ENCODE results near the gene ZNF37A.
A peak's percentile ranks its signal among the peaks of the same experiment; 100 is the strongest.

The ZNF37A gene

DNA sequence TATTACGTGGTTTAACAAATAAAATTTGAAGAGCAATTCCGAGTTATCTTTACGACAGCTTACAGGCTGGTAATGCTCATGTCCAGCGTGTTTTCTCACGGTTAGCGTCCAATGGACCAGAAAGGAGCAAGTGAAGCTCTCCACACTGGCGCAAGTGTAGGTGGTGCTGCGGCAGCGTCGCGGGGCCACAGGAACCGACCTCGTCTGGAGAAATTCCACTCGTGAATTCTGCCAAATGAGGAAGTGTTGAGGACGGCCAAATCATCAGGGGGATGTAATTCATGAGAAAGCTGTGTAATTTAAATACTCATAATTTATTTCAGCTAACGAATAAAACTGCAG, 350 bp upstream of the ZNF37A start:
- Histone ChIP-seq H3K9me3 (ENCODE audit: insufficient read depth, low read depth, low read length) (peaks cover 56% of the 10 kb centered on the region), H3K9ac (ENCODE audit: low read depth, low read length) (no peak overlapping the region), H3K4me3 (ENCODE audit: low read length) (peak overlapping the region; percentile 67), H3K4me1 (ENCODE audit: insufficient read depth, low read length) (no peaks in the 10 kb centered on the region), H3K27me3 (ENCODE audit: insufficient read depth, low read length) (0 out of 2 replicates have a peak, but pooled peaks cover 4% of the 10 kb centered on the region), H3K36me3 (ENCODE audit: insufficient read depth, low read length) (peaks cover 14% of the 10 kb centered on the region), H3K27ac (ENCODE audit: low read depth, low read length) (no peak overlapping the region)
- WGBS, result 57% methylated on average over 16 of the region's 16 CpGs

DNA sequence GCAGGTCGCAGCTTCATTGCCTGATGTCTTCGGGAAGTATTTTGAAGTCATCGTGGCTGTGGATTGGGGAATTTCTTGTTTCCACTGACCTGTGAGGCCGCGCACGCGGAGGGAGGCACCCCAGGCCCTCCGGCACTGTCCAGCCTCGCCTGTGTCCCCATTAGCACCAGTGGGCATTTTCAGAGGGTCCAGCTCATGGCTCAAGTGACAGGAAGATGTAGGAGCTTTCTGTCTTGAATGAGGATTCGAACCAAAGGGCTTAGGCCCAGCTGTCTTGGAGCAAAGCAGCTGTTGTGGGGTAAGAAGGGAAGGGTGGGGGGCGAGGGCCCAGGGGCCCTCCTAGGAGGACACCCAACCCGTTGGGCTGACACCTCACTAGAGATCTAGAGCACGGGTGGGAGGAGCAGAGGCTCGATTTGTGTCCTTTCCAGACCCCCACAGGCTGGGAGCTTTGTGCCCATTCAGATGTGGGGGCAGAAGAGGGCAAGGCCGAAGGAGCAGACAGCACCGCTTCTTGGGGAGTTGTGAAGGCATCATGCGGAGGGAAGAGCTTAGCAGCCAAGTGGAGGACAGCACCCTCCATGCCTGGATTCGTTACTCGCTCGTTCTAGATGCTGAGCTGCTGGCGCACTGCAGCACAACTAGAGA, 914 bp downstream of the ZNF37A start:
- Histone ChIP-seq H3K4me1 (ENCODE audit: insufficient read depth, low read length) (no peaks in the 10 kb centered on the region), H3K27me3 (ENCODE audit: insufficient read depth, low read length) (0 out of 2 replicates have a peak, but pooled peaks cover 4% of the 10 kb centered on the region), H3K27ac (ENCODE audit: low read depth, low read length) (no peak overlapping the region), H3K4me3 (ENCODE audit: low read length) (peak overlapping the region; percentile 67), H3K9ac (ENCODE audit: low read depth, low read length) (no peak overlapping the region), H3K9me3 (ENCODE audit: insufficient read depth, low read depth, low read length) (peaks cover 57% of the 10 kb centered on the region), H3K36me3 (ENCODE audit: insufficient read depth, low read length) (peaks cover 14% of the 10 kb centered on the region)
- WGBS, result 86% methylated on average over 21 of the region's 21 CpGs

DNA sequence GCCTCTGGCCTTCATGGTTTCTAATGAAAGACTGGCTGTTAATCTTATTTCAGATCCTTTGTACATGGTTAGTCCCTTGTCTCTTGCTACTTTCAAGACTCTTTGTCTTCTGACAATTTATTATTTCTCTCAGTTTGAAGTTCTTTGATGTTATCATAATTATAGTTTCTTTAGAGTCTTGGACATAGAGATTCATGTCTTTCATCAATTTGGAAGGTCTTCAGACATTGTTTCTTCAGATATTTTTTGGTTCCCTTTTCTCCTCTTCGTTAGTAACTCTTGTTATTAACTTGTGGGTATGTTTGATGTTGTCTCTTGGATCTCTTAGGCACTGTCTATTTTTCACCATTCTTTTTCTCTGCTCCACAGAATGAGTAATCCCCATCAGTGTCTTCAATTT, 8.7 kb downstream of the ZNF37A start:
- H3K27ac ChIP-seq (ENCODE audit: low read depth, low read length), result no peak overlapping the region
- no CpG with 5 or more reads among the region's 1 CpG for WGBS
- H3K9me3 ChIP-seq (ENCODE audit: insufficient read depth, low read depth, low read length), result peaks cover 77% of the 10 kb centered on the region
- H3K4me1 ChIP-seq (ENCODE audit: insufficient read depth, low read length), result no peaks in the 10 kb centered on the region
- no peaks in the 10 kb centered on the region for H3K27me3 ChIP-seq (ENCODE audit: insufficient read depth, low read length)
- H3K9ac ChIP-seq (ENCODE audit: low read depth, low read length), result no peak overlapping the region
- no peak overlapping the region for H3K4me3 ChIP-seq (ENCODE audit: low read length)
- H3K36me3 ChIP-seq (ENCODE audit: insufficient read depth, low read length), result peaks cover 13% of the 10 kb centered on the region; the same call in 1 of the 2 replicates

DNA sequence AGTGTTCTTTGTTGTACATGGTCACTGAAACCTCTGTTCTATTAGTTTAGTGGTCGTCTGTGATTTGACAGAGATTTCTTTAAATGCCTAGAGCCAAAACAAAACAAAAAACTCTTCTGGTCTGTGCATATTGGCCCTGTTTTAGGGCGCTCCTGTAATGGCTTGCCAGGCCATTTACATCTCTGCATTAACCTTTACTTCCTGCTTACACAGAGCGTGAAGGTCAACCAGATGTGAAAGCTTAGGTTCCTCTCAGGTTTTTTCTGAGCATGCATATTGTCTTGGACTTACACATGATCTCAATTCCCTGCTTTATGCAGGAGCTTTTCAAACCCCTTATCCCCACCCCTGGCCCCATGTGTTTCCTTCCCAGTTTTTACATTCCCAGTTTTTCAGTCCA, 9.6 kb downstream of the ZNF37A start:
- Histone ChIP-seq H3K4me1 (ENCODE audit: insufficient read depth, low read length) (no peaks in the 10 kb centered on the region), H3K27me3 (ENCODE audit: insufficient read depth, low read length) (no peaks in the 10 kb centered on the region), H3K27ac (ENCODE audit: low read depth, low read length) (no peak overlapping the region), H3K36me3 (ENCODE audit: insufficient read depth, low read length) (peaks cover 10% of the 10 kb centered on the region; the same call in 1 of the 2 replicates), H3K9me3 (ENCODE audit: insufficient read depth, low read depth, low read length) (peaks cover 78% of the 10 kb centered on the region), H3K9ac (ENCODE audit: low read depth, low read length) (no peak overlapping the region), H3K4me3 (ENCODE audit: low read length) (no peak overlapping the region)
- 80% methylated on average over 3 of the region's 3 CpGs for WGBS

DNA sequence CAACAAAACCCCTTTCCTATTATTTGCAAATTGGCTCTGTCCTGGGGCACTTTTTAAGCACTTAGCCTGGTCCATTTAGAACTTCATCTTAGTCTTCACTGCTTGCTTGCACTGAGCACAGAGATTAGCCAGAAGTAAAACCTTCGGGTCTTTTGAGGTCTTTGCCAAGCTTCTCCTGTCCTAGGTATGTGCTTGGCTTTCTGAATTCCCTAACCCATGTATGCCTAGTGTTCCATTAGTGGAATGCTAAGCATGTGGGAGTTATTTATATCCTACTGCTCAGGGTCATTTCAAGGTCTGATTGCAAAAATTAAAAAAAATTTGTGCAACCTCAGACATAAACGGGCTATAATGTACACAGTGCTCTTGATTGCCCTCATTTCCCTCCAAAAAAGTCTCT, 18.0 kb downstream of the ZNF37A start:
- no peak overlapping the region for H3K4me3 ChIP-seq (ENCODE audit: low read length)
- H3K9ac ChIP-seq (ENCODE audit: low read depth, low read length), result no peak overlapping the region
- WGBS, result 94% methylated on average over 2 of the region's 2 CpGs
- H3K4me1 ChIP-seq (ENCODE audit: insufficient read depth, low read length), result no peaks in the 10 kb centered on the region
- no peak overlapping the region for H3K27ac ChIP-seq (ENCODE audit: low read depth, low read length)
- no peaks in the 10 kb centered on the region for H3K27me3 ChIP-seq (ENCODE audit: insufficient read depth, low read length)
- H3K36me3 ChIP-seq (ENCODE audit: insufficient read depth, low read length), result peaks cover 28% of the 10 kb centered on the region
- peaks cover 66% of the 10 kb centered on the region for H3K9me3 ChIP-seq (ENCODE audit: insufficient read depth, low read depth, low read length)

DNA sequence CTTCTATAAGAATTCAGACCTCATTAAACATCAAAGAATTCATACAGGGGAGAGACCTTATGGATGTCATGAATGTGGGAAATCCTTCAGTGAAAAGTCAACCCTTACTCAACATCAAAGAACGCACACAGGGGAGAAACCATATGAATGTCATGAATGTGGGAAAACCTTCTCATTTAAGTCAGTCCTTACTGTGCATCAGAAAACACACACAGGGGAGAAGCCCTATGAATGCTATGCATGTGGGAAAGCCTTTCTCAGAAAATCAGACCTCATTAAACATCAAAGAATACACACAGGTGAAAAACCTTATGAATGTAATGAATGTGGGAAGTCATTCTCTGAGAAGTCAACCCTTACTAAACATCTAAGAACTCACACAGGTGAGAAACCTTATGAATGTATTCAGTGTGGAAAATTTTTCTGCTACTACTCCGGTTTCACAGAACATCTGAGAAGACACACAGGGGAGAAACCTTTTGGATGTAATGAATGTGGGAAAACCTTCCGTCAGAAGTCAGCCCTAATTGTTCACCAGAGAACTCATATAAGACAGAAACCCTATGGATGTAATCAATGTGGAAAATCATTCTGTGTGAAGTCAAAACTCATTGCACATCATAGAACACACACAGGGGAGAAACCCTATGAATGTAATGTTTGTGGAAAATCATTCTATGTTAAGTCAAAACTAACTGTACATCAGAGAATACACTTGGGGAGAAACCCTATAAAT, 24.1 kb downstream of the ZNF37A start:
- WGBS, result 93% methylated on average over 2 of the region's 3 CpGs
- H3K9me3 ChIP-seq (ENCODE audit: insufficient read depth, low read depth, low read length), result peaks cover 100% of the 10 kb centered on the region

DNA sequence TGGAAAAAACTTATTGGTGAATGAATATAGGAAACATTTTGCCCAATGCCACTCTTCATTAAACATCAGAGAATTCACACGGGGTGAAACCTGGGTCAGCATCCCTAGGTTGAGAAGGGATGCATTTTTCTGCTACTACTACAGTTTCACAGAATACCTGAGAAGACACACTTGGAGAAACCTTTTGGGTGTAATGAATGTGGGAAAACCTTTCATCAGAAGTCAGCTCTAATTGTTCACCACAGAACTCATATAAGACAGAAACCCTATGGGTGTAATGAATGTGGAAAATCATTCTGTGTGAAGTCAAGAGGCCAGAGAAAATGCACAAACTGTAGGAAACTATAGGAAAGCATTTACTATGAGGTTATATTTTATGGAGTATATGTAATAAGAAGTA, 24.9 kb downstream of the ZNF37A start:
- Histone ChIP-seq H3K27ac (ENCODE audit: low read depth, low read length) (no peak overlapping the region), H3K9me3 (ENCODE audit: insufficient read depth, low read depth, low read length) (peaks cover 100% of the 10 kb centered on the region), H3K27me3 (ENCODE audit: insufficient read depth, low read length) (no peaks in the 10 kb centered on the region), H3K36me3 (ENCODE audit: insufficient read depth, low read length) (peaks cover 42% of the 10 kb centered on the region), H3K4me1 (ENCODE audit: insufficient read depth, low read length) (no peaks in the 10 kb centered on the region), H3K4me3 (ENCODE audit: low read length) (no peak overlapping the region; the same call in 1 of the 2 replicates), H3K9ac (ENCODE audit: low read depth, low read length) (no peak overlapping the region)
- no CpG with 5 or more reads among the region's 1 CpG for WGBS

More for the DNA sequence above, 24.1 kb downstream of the ZNF37A start:
- no peaks in the 10 kb centered on the region for H3K4me1 ChIP-seq (ENCODE audit: insufficient read depth, low read length)
- peaks cover 43% of the 10 kb centered on the region for H3K36me3 ChIP-seq (ENCODE audit: insufficient read depth, low read length)
- H3K4me3 ChIP-seq (ENCODE audit: low read length), result peak overlapping the region; percentile 13; the same call in 1 of the 2 replicates
- no peak overlapping the region for H3K27ac ChIP-seq (ENCODE audit: low read depth, low read length)
- H3K9ac ChIP-seq (ENCODE audit: low read depth, low read length), result no peak overlapping the region
- H3K27me3 ChIP-seq (ENCODE audit: insufficient read depth, low read length), result no peaks in the 10 kb centered on the region

DNA sequence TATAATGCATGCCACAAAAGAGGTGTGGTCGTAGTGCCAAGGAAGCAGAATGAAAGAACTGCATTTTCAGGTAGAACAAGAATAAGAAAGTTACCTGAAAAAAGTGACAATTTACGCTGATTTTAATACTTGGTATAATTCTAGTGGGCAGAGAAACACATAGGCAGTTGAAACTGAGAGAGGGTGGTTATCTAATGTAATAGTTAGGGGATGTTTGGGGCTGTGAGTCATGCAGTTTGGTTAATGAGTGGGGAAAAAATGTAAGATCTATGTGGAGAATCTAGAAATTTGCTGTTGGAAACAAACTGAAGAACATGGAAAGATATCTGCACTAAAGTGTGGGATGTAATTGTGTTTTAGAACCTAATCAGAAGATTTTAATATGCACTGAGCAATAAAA, 33.7 kb downstream of the ZNF37A start:
- 88% methylated on average over 2 of the region's 2 CpGs for WGBS
- Histone ChIP-seq H3K9ac (ENCODE audit: low read depth, low read length) (no peak overlapping the region), H3K27ac (ENCODE audit: low read depth, low read length) (no peak overlapping the region), H3K9me3 (ENCODE audit: insufficient read depth, low read depth, low read length) (peaks cover 97% of the 10 kb centered on the region), H3K4me3 (ENCODE audit: low read length) (no peak overlapping the region), H3K4me1 (ENCODE audit: insufficient read depth, low read length) (no peaks in the 10 kb centered on the region), H3K27me3 (ENCODE audit: insufficient read depth, low read length) (no peaks in the 10 kb centered on the region), H3K36me3 (ENCODE audit: insufficient read depth, low read length) (no peaks in the 10 kb centered on the region)

DNA sequence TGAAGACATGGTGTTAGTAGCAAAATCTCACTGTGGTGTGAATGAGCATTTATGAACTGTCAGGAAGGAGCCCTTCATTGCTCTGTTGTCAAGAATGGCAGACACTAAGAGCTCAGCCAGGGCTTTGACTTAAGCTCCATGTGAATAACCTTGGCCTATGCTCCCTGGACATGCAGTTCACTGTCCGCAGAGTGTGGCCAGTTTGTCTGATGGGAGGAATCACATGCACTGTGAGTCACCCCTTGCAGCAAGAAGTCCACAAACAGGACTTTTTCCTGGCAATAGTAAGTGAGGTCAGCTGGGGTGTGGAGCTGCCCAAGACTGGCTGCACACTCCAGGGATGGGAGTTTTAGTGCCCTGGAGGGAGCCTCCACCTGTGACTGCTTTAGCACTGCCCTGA, 49.5 kb downstream of the ZNF37A start:
- Histone ChIP-seq H3K27ac (ENCODE audit: low read depth, low read length) (no peak overlapping the region), H3K4me3 (ENCODE audit: low read length) (no peak overlapping the region), H3K9ac (ENCODE audit: low read depth, low read length) (no peak overlapping the region), H3K27me3 (ENCODE audit: insufficient read depth, low read length) (no peaks in the 10 kb centered on the region), H3K9me3 (ENCODE audit: insufficient read depth, low read depth, low read length) (peaks cover 98% of the 10 kb centered on the region), H3K36me3 (ENCODE audit: insufficient read depth, low read length) (no peaks in the 10 kb centered on the region), H3K4me1 (ENCODE audit: insufficient read depth, low read length) (no peaks in the 10 kb centered on the region)
- 83% methylated on average over 1 of the region's 1 CpG for WGBS

DNA sequence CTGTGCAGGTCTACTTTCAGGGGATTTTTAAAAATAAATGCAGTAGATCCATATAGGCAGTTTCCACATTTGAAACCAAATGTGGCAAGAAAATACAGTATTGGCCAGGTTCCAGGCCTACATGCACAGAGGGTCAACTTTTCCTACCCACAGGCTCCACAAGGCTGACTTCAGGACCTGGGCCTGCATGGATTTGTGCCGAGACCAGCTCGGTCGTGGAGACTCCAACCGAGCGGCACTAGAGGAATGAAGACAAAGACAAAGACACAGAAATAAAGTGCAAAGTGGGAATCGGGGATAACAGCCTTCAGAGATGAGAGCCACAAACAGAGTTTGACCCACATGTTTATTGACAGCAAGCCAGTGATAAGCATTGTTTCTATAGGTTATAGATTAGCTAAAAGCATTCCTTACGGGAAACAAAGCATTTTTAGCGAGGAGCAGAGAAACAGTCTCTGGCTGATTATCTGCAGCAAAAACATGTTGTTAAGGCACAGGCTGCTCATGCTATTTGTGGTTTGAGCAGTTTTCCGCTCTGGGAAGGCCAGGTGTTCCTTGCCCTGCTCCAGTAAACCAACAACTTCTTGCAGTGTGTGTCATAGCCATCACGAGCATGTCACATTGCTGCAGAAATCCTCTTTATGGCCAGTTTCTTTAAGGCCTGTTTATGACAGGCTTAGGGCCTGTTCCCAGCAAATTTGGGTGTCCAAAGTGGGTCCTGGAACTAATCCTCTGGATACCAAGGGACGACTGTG, 52.6 kb downstream of the ZNF37A start:
- Histone ChIP-seq H3K27ac (ENCODE audit: low read depth, low read length) (no peak overlapping the region), H3K36me3 (ENCODE audit: insufficient read depth, low read length) (no peaks in the 10 kb centered on the region), H3K27me3 (ENCODE audit: insufficient read depth, low read length) (no peaks in the 10 kb centered on the region), H3K4me3 (ENCODE audit: low read length) (no peak overlapping the region), H3K9ac (ENCODE audit: low read depth, low read length) (no peak overlapping the region), H3K4me1 (ENCODE audit: insufficient read depth, low read length) (no peaks in the 10 kb centered on the region), H3K9me3 (ENCODE audit: insufficient read depth, low read depth, low read length) (peaks cover 98% of the 10 kb centered on the region)
- 88% methylated on average over 11 of the region's 11 CpGs for WGBS

DNA sequence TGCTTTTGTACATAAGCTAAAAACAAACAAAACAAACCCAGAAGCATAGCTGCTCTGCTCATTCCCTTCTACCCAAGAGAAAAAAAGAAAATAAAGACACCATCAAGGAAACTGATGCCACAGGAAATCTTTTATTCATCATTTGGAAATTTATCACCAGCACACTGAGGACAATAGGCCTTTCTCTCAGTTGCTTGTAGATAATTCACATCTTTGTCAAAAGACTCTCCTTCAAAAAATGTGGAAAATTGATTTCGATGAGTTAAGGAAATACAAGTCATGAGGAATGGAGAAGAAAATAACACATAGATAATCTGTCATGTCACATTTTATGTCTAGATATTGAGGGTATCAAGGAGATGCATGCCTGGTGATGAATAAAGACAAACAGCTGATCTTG, 53.5 kb downstream of the ZNF37A start:
- H3K4me1 ChIP-seq (ENCODE audit: insufficient read depth, low read length), result no peaks in the 10 kb centered on the region
- WGBS, result no CpG with 5 or more reads among the region's 1 CpG
- no peak overlapping the region for H3K4me3 ChIP-seq (ENCODE audit: low read length)
- H3K36me3 ChIP-seq (ENCODE audit: insufficient read depth, low read length), result no peaks in the 10 kb centered on the region
- H3K9me3 ChIP-seq (ENCODE audit: insufficient read depth, low read depth, low read length), result peaks cover 97% of the 10 kb centered on the region
- H3K27ac ChIP-seq (ENCODE audit: low read depth, low read length), result no peak overlapping the region
- no peaks in the 10 kb centered on the region for H3K27me3 ChIP-seq (ENCODE audit: insufficient read depth, low read length)
- H3K9ac ChIP-seq (ENCODE audit: low read depth, low read length), result no peak overlapping the region
